Osteocyte (in vitro differentiated cells): Measurements from ENCODE around the gene PPARGC1A. TPM values are rescaled to one million over a fixed set of nuclear protein-coding genes. Genes with fewer than 3 reads are reported as not detected.

Experiments
- DNase-seq: peaks from one replicate; pipeline ENCODE4 v3.0.0; 2021; ENCODE audit warnings: mixed read lengths; ENCODE audit not compliant: unreplicated experiment; ENCODE audit errors: extremely low spot score
- H3K27ac Mint-ChIP-seq: one replicate; pipeline ENCODE4 v1.8.0; 2021; ENCODE audit warnings: mild to moderate bottlenecking, mixed read lengths; ENCODE audit not compliant: unreplicated experiment
- H3K27me3 Mint-ChIP-seq: one replicate; pipeline ENCODE4 v1.8.0; 2021; ENCODE audit warnings: mixed read lengths; ENCODE audit not compliant: unreplicated experiment
- H3K36me3 Mint-ChIP-seq: one replicate; pipeline ENCODE4 v1.8.0; 2021; ENCODE audit warnings: mixed read lengths; ENCODE audit not compliant: unreplicated experiment
- H3K4me1 Mint-ChIP-seq: one replicate; pipeline ENCODE4 v1.8.0; 2021; ENCODE audit warnings: mixed read lengths; ENCODE audit not compliant: unreplicated experiment
- H3K4me3 Mint-ChIP-seq: one replicate; pipeline ENCODE4 v1.8.0; 2021; ENCODE audit warnings: mild to moderate bottlenecking, moderate library complexity, mixed read lengths; ENCODE audit not compliant: unreplicated experiment
- H3K9me3 Mint-ChIP-seq: one replicate; pipeline ENCODE4 v1.8.0; 2021; ENCODE audit warnings: mixed read lengths; ENCODE audit not compliant: unreplicated experiment
- total RNA-seq: library from RNA; stranded (reverse); gene quantifications from 2 replicates; pipeline ENCODE4 v1.2.1, GENCODE V29; 2021
- TF ChIP-seq, protein P1 (sequence below): fragments of 200-600 bp; sonication (generic); IDR thresholded peaks from 2 replicates; pipeline ENCODE4 v1.5.0; 2021; ENCODE audit warnings: antibody characterized with exemption, mild to moderate bottlenecking, moderate library complexity

The PPARGC1A gene
- total RNA-seq, 1 donor from 2014 or later: 10.2 TPM

DNA sequence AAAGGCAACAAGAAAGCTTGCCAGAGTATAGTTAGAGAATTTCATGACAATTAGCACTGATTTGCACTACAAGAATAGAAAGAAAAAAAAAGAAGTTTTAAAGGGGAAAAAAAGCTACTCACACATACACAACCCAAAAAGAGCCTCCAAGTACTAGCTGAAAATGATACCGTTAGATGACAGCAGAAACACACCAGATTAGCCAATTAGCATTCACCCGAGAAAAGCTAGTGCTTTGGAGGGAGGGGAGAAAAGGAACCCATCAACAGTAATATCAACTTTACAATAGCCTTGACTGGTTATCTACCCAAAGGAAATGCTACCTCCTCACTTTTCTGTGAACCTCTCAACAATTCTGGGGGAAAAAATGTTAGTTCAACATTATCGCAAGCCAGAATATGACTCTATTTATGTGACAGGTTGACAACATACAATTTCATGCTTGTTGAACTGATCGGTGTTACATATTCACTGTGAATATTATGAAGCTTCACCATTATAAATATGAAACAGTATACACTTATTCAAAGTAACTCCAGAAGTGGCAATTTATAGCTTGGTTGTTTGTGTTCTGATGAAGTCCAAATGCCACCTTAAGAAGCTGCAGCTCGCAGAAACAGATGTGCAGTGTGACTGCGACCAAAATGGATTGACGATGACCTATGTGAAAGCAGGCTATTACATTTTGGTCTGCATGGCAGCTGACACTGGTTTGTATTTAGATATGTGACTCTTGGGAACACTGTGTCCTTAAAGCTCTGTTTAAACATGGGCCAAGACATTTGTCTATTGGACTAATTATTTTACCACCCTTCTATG is 15.9 kb downstream of the PPARGC1A start:
- no peak for DNase-seq
- Mint-ChIP-seq H3K9me3 (no peaks in the 10 kb centered on the region), H3K4me3 (no peak overlapping the region), H3K27me3 (peaks cover 40% of the 10 kb centered on the region), H3K36me3 (peaks cover 13% of the 10 kb centered on the region), H3K27ac (no peak overlapping the region), H3K4me1 (peaks cover 13% of the 10 kb centered on the region)
- TF ChIP-seq, protein P1, sequence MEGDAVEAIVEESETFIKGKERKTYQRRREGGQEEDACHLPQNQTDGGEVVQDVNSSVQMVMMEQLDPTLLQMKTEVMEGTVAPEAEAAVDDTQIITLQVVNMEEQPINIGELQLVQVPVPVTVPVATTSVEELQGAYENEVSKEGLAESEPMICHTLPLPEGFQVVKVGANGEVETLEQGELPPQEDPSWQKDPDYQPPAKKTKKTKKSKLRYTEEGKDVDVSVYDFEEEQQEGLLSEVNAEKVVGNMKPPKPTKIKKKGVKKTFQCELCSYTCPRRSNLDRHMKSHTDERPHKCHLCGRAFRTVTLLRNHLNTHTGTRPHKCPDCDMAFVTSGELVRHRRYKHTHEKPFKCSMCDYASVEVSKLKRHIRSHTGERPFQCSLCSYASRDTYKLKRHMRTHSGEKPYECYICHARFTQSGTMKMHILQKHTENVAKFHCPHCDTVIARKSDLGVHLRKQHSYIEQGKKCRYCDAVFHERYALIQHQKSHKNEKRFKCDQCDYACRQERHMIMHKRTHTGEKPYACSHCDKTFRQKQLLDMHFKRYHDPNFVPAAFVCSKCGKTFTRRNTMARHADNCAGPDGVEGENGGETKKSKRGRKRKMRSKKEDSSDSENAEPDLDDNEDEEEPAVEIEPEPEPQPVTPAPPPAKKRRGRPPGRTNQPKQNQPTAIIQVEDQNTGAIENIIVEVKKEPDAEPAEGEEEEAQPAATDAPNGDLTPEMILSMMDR: no peak

DNA sequence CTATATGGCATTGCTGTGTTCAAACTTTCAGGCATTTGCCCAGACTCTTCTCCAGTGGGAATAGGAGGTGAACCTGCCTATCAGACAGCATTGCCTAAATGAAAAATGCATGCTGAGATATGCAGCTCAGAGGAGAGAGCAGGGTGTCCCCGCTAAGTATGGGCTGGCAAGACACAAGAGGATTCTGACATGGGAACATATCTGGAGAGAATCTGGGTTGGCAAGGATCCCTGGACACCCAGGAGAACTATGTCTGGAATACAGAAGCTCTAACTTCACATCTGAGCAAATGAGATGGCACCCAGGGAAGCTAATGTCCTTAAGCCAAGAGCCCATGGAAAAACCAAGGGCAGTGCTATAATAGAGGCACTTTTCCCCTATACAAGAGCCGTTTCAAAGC is 18.4 kb downstream of the PPARGC1A start:
- peaks cover 34% of the 10 kb centered on the region for H3K27me3 Mint-ChIP-seq
- no peak overlapping the region for H3K4me3 Mint-ChIP-seq
- peaks cover 2% of the 10 kb centered on the region for H3K4me1 Mint-ChIP-seq
- TF ChIP-seq, protein P1: no peak
- H3K9me3 Mint-ChIP-seq: no peaks in the 10 kb centered on the region
- H3K36me3 Mint-ChIP-seq: peaks cover 11% of the 10 kb centered on the region
- no peak for DNase-seq
- H3K27ac Mint-ChIP-seq: no peak overlapping the region

DNA sequence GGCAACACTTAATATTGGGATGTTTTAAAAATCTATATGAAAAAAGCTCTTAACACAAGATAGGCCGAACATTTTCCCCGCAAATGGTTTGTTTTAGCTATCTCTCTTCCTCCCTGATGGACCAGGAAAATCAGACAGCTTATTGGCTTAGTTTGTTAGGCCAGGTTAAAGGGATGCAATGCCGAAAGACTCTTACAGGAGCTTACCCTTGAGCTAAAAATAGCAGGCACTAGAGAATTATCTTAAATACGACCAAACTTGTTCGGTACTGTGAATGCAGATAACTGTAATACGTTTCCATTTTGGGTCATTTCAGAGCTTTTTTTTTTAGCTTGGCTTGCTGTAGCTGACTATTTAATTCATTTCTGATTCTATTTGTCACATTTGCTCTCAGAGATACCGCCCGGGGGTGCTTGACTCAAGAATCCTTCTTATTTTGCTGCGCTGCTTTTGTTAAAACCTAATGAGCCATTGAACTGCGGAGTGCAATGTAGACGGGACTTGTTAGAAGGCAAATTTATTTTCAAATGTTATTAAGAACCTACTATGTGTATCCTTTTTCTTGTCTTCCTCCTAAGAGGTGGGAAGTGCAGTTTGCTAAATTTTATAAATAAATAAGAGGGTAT is 23.3 kb downstream of the PPARGC1A start:
- Mint-ChIP-seq H3K27me3 (peaks cover 3% of the 10 kb centered on the region), H3K4me3 (no peak overlapping the region), H3K36me3 (peaks cover 4% of the 10 kb centered on the region), H3K9me3 (no peaks in the 10 kb centered on the region), H3K4me1 (no peaks in the 10 kb centered on the region), H3K27ac (no peak overlapping the region)
- TF ChIP-seq, protein P1: no peak
- no peak for DNase-seq

DNA sequence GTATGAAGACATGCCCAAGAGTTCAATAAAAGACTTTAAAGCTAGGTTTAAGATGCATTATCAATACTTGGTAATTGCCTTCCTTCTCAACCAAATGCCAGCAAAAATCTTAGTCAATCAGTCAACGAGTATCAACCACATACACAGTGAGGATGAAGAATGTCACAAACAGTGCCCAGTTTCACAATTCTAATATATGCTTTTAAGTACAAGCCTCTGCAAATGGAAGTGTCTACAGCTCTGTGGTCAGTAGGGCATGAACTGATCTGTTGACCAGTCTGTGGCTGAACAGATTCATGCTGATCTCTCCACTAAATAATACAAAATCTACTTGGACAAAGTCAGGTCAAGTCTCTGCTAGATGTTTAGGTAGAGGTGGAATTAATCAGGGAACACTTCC is 27.9 kb downstream of the PPARGC1A start:
- TF ChIP-seq, protein P1: no peak
- H3K4me1 Mint-ChIP-seq: peaks cover 4% of the 10 kb centered on the region
- no peaks in the 10 kb centered on the region for H3K27me3 Mint-ChIP-seq
- H3K9me3 Mint-ChIP-seq: no peaks in the 10 kb centered on the region
- DNase-seq: no peak
- peaks cover 2% of the 10 kb centered on the region for H3K36me3 Mint-ChIP-seq
- H3K4me3 Mint-ChIP-seq: no peak overlapping the region
- no peak overlapping the region for H3K27ac Mint-ChIP-seq

DNA sequence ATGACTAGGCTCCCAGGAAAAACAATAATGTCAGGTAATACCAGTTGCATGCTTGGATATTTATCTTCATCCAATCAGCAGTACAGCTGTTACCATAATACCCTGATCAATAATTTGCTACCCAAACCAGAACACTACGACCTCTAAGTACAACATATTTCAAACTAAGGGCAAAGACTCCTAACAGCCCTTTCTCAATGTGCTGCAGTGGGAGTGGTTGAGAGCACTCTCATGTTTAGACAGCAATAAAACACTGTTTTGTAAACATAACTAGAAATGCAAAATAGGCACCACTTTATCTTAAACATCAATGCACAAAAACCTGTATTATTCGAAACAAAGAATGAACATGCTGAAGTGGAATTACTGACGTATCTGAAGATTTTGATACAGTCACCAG is 28.9 kb downstream of the PPARGC1A start:
- DNase-seq: no peak
- no peak overlapping the region for H3K27ac Mint-ChIP-seq
- peaks cover 13% of the 10 kb centered on the region for H3K4me1 Mint-ChIP-seq
- H3K9me3 Mint-ChIP-seq: no peaks in the 10 kb centered on the region
- H3K27me3 Mint-ChIP-seq: no peaks in the 10 kb centered on the region
- H3K36me3 Mint-ChIP-seq: peaks cover 2% of the 10 kb centered on the region
- H3K4me3 Mint-ChIP-seq: no peak overlapping the region
- TF ChIP-seq, protein P1: no peak
